GM19395 (cell line): ENCODE measurements around the gene CEACAM20.
"Not testable (repeated sequence)": the region's sequence is repeated elsewhere in the genome, so short reads cannot be mapped to it uniquely, and the experiment has no call there.

Experiments
- ATAC-seq: cut with Tn5 transposase; IDR thresholded peaks from one replicate; pipeline ENCODE4 v1.9.1; 2021; ENCODE audit warnings: mild to moderate bottlenecking, moderate library complexity; ENCODE audit not compliant: unreplicated experiment

CEACAM20 gene

DNA sequence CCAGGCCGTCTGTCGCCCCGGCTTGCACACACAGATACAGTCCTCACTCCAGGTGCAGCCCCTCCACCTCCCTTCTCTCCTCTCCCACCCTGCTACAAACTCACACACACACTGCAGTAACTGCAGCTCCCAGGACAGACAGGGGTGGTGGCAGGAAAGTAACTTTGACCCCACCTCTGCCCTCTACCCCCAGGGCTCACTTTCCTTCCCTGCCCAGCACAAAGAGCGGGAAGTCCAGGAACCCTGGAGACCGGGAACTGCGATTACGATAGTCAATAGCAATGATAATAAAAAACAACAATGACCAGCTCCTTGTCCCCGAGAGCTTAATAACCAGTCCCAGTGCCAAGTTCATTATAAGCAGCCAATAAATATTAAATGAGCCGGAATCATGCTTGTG lies at the start of gene CEACAM20:
Gene CEACAM20, minus strand, starts transcription at position 140 of the 400 bp plus-strand sequence. CDS start 166 bp downstream, outside the sequence.
- ATAC-seq = no peak

DNA sequence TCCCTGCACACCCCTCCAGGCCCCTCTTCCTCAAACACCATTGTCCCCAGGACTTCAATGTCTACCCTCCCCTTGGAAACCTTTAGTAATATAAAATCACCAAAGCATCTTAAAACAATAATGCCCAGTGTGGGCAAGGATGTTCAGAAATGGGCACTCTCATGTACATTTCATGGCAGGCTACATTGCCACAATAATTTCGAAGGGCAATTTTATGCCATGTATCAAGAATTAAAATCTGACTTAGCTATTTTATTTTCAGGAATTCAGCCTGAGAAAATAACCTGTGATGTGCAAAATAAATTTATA lies 48.0 kb upstream of the CEACAM20 start:
- no peak for ATAC-seq

DNA sequence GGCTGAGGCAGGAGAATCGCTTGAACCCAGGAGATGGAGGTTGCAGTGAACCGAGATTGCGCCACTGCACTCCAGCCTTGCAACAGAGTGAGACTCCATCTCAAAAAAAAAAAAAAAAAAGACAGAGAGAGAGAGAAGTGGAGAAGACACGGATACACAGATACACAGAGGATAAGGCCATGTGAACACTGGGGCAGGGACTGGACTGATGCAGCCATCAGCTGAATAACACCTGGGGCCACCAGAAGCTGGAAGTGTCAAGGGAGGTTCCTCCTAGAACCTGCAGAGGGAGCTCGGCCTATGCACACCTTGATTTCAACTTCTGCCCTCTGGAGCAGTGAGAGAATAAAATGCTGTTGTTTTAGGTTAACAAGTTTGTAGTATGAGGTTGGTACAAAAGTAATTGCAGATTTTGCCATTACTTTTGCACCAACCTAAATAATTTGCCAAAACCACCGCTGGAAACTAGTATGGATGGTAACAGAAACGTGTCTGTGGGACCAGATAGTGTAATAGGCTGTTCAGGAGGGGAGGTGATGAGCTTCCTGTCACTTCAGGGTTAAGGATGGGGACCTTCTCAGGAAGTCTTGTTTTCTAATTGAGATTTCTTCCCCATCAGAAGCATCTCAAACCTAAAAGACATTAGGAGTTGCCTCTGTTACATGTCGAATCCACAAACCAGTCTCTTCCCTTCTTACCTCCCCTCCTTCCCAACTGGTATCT lies 47.5 kb upstream of the CEACAM20 start:
- no peak for ATAC-seq

DNA sequence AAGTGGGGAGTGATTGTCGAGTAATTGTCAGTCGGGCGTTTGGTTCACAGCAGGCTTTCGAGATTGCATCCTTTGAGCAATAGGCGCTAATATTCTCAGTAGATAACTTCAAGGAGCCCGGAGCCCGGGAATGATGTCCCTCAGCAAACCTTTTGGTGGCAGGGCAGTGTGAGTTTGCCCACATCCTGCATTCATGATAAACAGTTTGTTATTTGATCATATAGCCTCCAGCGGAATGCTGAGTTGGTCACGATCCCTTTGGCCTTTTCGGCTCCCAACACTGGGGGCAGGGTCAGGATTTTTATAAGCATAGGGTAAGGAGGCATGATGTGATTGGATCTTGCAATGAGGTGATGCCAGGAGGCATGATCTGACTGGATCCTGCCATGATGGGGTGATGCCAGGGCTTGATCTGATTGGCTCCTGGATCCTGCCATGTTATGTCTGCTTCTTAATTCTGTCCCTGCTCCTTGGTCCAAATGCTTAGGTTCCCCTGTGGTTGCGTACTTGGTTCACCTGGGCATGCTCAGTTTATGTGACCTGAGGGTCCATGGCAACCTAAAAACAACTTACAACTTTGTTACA lies 45.7 kb upstream of the CEACAM20 start:
- ATAC-seq = no peak

DNA sequence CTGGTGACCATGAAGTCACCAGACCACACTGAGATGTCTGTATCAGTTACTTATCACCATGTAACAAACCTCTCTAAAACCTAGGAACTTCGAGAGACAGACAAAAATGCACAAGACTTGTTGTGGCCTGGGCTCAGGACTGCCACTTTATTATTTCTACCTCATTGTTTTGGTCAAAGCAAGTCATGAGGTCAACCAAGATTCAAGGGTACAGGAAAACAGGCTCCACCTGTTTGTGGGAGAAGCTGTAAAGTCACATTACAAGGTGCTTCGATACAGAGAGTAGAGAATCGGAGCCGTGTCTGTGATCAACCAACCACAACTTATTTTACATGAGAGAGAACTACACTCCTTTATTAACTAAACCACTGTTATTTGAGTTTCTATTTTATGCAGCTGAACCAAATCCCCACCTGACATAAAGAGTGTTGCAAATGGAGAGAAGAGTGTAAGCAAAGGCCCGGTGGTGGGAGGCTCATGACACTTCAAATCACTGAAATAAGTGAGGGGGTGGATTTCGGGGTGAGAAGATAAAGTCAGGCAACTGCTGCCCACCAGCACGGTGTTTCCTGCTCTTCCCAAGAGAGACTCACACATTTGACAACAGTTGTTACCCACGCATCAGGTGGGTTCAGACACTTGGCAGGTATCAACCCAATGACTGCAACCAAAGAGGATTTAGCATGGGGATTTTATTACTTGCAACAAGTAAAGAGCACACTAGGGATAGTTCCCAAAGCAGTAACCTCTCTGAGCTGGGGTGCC lies 44.9 kb upstream of the CEACAM20 start:
- ATAC-seq = no peak

DNA sequence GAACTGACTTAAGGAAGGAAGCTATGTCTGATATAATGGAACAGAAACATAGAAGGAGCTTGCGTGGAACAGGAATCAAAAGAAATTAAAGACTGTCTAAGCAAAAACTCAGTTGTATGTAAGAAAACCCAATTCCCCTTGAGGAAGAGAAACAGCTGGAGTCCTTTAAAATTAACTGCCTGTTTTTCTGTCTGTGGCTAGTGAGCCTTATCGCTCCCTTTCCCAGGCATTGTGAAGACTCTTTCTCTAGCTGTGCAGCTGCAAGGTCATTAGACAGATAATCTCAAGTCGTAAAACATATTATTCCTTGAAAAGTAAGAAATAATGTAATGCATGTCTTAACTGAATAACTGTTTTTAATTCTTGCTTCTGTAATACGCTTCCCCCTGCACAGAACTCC lies 44.2 kb upstream of the CEACAM20 start:
- ATAC-seq = no peak

DNA sequence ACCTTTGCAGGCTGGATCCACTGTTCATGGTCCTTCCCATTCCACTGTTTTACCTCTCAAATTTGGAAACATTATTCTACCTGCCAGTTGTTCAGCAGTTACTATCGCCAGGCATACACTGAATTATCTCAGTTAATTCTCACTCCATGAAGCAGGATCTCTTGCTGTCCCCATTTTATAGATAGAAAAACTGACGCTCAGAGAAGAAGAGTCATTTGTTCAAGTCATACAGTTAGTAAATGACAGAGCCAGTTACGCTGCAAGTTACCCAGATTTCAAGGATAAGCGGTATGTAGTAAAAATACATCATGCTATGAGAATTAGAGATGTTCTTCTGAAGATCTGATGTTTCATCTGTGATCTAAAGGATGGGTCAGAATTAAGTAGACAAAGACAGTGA lies 43.7 kb upstream of the CEACAM20 start:
- no peak for ATAC-seq

DNA sequence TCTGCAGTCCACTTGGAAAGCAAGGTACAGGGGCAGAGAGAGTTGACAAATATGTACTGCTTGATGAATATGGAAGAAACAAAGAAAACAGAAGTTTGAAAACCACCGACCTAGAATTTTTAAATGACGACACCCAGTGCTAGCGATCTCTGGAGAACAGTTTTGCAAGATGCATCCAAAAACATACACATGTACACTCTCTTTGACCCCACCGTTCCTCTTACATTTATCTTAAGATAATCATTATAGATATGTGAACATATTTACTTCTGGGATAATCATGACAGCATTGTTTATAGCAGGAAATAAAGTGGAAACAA lies 43.1 kb upstream of the CEACAM20 start:
- no peak for ATAC-seq

DNA sequence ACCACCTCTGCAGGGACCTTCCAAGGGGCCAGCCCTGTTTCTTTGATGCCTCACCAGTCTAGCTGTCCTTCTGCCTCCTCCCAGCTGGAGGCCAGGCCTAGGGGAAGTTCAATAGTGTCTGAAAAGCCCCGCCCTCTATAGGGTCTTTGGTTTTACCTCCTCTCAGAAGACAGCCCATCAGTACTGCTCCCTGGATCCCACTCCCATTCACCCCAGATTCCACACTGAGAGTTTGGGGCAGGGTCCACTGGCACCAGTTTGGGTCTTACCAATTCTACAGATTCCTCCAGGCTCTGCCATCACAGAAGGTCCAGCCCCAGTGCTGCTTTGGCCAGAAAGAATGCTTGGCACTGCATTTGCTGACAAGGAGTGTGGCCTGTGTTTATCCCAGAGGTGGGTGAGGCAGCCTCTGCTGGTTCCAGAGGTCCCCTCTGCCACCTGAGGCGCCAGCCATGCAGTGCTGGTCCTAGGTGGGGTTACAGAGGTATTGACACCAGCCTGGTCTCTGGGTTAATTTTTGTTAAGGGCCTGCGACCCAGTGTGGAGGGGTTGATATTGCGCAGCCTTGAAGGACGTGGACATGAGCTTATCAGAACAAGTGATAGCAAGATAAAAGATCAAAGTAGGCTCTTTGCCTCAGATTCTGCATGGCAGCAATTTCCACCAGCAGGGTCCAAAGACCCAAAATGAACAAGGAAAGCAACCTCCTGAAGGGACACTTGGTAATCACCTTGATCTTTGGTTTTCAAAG lies 42.5 kb upstream of the CEACAM20 start:
- no peak for ATAC-seq

DNA sequence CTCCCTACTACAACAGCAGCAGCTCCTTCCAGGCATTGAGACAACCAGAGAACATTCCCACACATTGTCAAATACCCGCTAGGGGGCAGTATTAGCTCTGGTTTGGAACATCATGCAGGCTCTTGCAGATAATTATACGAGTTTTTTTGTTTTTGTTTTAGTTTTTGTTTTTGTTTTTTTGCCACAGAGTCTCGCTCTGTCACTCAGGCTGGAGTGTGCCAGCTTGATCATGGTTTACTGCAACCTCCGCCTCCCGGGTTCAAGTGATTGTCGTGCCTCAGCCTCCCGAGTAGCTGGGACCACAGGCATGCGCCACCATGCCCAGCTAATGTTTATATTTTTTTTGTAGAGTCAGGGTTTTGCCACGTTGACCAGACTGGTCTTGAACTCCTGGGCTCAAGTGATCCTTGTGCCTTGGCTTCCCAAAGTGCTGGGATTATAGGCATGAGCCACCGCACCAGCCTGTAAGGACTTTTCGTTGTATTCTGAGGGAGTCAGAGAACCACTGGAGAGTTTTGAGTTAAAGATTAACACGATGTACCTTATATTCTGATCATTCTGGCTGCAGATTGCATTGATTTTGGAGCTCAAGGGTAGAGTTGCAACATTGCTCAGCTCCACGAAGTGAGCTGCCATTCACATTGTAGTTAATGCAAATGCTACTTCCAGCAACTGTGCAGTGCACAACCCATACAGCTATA lies 41.7 kb upstream of the CEACAM20 start:
- no peak for ATAC-seq

DNA sequence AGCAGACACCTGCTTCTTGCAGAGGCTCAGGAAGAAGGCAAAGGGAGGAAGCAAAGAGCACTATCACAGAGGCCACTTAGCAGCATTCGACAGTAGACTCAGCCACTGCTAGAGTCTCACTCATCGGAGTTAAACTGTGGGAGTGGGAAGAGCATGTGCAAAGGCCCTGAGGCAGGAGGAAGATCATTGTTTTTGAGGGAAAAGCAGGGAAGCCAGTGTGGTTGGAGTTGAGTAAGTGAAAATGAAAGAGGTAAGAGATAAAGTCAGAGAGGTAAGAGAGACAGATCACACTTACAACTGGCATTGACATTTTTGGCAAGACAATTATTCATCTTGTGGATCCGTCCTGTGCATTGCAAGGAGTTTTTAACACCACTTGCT lies 41.1 kb upstream of the CEACAM20 start:
- no peak for ATAC-seq

DNA sequence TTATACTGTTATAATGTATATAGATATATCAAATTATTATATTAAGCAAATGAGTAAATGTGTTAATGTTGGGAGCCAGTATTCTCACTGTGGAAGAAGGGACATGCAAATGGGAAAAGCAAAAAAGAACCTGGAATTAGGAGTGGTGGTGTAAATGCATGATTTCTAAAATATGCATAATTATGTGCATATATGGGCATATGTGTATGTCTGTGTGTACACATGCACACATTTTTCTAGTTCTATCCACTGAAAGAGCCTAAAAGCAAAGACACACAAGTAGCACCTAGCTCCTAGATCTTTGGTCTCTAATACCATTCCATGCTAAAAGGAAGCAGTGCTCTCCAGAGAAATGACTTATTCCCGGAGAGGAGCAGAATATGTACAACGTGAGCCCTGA lies 38.3 kb upstream of the CEACAM20 start:
- no peak for ATAC-seq

DNA sequence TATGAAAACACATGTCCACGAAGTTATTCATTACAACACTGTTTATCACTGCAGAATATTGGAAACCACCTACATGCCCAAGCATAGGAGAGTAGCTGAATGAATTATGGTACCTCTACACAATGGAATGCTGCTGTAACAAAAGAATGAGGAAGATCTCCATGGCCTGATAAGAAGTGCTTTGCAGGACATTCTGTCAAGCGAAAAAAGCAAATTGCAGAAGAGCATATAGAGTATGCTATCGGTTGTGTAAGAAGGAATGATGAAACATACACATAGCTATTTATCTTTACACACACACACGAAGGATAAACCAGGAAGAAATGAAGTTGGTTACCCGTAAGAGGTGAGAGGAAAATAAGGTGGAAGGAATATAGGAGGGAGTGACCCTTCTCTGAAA lies 37.5 kb upstream of the CEACAM20 start:
- no peak for ATAC-seq

DNA sequence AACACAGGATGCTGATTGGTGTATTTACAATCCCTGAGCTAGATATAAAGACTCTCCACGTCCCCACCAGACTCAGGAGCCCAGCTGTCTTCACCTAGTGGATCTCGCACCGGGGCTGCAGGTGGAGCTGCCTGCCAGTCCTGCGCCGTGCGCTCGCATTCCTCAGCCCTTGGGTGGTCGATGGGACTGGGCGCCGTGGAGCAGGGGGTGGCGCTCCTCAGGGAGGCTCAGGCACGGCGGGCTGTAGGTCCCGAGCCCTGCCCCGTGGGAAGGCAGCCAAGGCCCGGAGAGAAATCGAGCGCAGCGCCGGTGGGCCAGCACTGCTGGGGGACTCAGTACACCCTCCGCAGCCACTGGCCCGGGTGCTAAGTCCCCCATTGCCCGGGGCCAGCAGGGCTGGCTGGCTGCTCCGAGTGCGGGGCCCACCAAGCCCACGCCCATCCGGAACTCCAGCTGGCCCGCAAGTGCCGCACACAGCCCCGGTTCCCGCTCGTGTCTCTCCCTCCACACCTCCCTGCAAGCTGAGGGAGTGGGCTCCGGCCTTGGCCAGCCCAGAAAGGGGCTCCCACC lies 33.7 kb upstream of the CEACAM20 start:
- not testable (repeated sequence) for ATAC-seq

DNA sequence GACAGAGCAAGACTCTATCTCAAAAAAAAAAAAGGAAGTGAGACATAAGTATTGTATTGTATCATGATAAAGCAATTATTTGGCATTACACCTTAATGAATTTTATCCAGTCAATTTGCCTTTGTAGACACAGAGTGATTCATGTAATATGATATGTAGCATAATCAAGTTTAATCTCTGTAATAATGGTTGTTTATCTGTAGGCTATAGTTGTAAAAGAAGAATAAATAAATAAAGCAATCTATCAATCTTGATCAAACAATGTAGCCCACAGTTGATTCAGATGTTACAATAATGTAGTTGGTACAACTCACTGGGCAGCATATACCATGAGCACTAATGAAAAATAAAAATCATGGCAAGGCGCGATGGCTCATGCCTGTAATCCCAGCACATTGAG lies 28.5 kb upstream of the CEACAM20 start:
- ATAC-seq = no peak

DNA sequence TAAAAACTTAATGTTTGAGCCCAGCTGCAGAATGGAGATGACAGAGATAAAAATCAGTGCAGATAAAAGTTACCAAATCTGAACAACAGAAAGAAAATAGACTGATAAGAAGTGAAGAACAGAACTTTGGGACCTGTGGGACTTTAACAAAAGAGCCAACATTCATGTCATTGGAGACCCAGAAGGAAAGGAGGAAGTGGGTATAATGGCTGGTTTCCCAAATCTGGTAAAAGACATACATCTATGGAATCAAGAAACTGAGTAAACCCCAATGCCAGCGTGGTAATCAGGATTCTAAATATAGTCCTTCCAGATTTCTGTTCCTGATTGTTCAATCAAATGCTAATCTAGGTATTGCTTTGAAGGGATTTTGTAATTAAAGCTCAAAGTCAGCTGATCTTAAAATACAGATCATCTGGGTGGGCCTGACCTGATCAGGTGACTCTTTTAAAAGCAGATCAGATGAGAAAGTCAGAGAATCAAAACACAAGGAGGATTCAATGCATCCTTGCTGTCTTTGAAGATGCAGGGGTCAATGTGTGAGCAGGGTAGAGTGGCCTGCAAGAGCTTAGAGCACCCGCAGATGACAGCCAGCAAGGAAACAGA lies 25.3 kb upstream of the CEACAM20 start:
- ATAC-seq = no peak

DNA sequence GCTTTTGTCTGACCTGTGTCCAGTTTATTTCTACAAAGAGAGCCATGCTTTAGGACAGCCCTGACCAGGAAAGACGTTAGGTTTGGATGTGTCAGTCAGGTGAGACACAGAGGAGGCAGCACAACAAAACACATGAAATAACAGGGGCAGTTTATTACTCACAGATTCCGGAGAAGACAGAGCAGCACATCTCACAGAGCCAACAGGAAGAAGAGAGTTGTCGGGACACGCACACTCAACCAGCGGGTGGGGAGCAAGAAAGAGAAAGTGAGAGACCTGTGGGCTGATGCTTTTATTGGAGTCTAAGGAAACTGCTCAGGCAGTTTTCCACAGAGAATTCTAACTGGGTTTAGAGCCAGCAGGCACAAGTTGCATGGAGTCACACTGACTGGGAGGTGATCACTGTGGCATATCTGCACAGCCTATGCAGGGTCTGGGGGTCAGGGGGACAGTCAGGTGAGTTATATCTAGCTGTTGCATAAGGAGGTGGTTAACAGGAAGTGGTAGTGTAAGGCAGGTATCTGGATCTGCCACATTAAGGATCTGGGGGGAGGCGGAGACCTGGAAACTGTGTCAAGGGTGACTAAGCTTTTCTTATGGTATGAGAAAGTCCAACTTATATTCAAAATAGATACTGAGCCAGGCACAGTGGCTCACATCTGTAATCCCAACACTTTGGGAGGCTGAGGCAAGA lies 24.1 kb upstream of the CEACAM20 start:
- no peak for ATAC-seq

DNA sequence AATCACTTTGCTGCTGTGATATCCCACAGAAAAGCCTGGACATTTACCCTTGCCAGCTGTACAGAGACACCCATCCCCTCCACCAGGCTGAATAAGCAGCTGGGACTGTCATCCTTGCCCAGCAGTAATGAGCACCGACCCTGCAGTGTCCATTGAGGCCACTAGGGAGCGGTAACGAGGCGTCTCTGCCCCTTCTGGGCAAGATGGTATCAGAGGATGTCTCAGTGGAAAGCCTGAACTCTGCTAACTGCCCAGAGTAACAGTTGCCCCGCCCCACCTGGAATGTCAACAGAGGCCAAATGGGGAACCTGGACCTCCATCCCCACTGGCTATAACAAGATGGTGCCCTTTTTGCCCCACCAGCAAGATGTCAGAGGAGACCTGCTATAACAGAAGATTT lies 22.8 kb upstream of the CEACAM20 start:
- ATAC-seq = no peak

DNA sequence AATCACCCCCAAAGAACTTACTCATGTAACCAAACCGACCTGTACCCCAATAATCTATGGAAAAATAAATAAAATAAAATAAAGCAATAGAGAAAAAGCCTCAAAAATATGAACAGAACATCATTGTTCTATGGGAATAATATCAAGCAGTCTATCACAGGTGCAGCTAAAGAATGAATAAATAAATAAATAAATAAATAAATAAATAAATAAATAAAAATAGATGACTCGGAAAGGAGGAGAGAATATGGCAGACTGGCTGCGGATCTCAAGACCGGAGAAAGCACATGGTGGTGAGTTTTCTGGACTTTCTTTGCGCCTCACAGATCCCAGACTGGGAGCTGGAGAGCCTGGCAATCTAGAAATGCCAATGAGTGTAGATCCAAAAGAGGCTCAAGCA lies 22.4 kb upstream of the CEACAM20 start:
- no peak for ATAC-seq

DNA sequence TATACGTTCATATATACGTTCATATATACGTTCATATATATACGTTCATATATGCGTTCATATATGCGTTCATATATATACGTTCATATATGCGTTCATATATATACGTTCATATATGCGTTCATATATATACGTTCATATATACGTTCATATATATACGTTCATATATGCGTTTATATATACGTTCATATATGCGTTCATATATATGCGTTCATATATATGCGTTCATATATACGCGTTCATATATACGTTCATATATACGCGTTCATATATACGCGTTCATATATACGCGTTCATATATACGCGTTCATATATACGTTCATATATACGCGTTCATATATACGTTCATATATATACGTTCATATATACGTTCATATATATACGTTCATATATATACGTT lies 21.5 kb upstream of the CEACAM20 start:
- ATAC-seq = not testable (repeated sequence)
